HuH-7.5 (cell line): ENCODE measurements around the gene RAB25.
"Not testable (repeated sequence)": the region's sequence is repeated elsewhere in the genome, so short reads cannot be mapped to it uniquely, and the experiment has no call there.

ENCODE experiments used
- DNase-seq: peaks from one replicate; pipeline ENCODE4 v3.0.0; 2011; ENCODE audit warnings: low spot score

Gene RAB25

DNA sequence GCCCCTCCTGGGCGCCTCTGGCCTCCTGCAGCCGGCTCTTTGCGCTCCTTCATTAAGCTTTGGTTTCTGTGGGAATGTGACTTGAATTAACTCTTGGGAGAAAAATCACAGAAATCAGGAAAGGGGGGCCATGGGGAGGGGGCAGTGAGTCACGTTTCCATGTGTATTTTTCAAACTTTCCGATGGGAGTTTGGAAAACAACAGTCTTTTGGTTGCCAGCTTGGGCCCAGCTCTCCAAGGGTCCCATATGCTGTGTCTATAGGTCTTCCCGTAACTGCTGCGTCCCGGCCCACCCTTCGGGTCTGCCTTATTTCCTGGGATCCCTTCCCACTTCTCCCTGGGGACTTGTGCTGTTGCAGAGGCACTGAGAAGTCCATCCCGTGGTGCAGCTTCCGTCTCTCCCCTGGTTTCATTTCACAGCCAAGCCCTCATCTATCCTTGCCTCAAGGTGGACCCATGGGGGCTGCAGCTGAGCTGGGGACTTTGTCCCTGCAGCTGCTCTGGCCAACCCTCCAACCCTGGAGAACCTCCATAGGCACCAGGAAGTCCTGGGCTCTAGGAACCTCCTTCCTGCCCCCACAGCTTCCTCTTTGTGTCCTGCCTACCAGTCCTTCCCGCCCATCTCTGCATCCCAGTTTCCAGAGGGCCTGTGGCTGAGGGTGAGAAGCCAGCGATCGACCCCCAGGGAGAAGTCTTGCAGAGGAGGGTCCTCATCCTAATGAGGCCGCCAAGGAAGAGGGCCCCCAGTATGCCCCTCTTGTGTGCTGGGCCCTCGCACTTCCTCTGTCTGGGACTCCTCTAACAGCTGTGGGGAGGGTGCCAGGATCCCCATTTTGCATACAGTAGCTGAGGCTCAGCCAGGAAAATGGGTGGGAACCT is 41.9 kb downstream of the RAB25 start:
- DNase-seq, result no peak

DNA sequence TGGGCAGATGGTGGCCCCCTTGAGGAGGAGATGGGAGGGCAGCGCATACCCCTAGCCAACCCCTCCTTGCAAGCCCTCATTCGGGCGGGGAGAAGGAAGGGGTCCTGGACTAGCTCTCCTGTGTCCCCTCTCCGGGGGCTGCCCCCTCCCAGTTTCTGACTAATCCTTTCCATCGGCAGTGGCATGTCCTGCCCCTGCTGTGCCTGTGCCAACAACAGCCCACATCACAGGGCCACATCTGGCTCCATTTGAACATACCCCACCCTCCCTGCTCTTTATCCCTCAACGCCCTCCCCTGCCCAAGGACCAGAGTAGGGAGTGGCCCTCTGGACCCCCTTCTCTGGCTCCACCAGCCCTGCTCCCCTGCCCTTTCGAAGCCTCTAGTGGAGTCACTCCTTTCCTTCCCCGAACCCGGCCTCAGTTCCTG is 42.6 kb downstream of the RAB25 start:
- DNase-seq, result no peak

GRCh38 chr1:156104065-156104810 is 43.3 kb downstream of the RAB25 start:
- DNase-seq, result no peak

- DNase-seq, result no peak
These were observed 44.2 kb downstream of the RAB25 start for GRCh38 chr1:156104861-156105832.

DNA sequence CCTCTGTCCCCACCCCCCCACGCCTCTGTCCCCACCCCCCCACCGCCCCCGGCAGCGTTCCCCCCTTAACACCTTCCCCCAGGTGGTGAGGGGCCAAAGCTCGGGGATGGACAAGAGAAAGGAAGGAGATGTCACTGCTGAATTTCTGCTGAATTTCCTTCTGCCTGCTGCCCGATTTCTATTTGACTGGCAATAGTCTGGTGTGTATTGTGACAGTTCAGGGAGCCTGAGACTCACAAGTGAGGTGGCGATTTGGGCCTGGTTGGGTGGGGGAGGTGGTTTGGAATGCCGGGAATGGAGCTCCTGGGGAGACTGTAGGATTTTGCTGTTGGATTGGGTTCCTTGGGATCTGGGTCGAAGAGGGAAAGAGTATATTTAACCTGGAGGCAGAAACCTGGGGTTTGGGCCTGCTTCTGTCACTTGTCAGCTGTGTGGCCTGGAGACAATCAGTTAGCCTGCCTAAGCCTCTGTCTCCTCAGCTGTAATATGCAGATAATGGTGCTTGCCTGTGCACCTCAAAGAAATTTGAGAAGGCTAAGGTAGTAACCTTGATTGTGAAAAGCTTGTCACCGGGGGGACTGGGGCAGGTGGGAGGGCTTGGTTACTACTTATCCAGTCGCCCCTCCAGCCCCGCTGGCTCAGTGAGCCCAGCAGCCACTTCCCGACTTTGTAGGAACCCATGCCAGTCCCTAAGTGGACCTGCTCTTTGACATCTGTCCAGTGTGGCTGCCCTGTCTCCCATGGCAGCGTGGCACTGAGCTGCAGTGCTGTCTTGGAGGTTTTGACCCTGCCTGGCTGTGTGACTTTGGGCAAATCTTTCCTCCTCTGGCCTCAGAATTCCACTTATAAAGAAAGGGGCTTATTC is 45.9 kb downstream of the RAB25 start:
- no peak for DNase-seq

GRCh38 chr1:156108057-156108456 is 47.1 kb downstream of the RAB25 start:
- no peak for DNase-seq

- no peak for DNase-seq
These were observed 47.8 kb downstream of the RAB25 start for GRCh38 chr1:156108664-156109241.

DNA sequence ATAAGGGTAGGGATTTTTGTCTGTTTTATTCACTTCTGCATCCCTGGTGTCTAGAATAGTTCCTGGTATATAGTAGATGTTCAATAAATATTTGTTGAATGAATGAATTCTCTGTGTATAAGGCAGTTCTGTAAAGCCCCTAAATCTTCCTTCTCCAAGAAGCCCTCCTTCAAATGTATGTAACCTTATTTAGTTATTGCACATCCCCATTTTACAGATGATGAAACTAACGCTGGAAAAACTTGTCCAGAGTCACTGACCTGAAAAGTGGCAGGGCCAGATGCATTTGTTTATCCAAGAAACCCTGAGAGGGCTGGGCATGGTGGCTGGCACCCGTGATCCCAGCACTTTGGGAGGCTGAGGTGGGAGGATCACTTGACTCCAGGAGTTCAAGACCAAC is 49.3 kb downstream of the RAB25 start:
- DNase-seq, result no peak

DNA sequence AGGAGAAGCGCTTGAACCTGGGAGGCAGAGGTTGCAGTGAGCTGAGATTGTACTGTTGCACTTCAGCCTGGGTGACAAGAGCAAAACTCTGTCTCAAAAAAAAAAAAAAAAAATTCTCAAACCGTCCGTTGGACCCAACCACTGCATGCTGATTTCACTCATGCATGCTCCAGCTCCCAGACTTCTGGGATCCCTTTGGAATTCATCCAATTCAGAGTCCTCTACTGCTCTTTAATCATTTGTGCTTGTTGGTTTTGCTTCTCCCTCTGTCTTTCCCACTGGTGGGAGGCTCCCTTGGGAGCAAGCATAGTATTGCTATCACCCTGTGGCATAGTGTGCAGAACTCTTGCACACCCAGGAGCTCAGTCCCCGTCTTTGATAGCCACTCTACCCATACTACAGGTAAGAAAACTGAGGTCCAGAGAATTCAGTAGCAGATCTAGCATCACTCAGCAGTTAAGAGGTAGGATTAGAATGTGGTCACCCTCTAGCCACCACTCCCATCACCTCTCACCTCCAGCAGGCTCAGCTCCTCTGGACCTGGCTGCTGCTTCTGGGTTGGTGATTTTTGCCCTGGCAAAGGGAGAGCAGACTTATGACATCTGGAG is 50.5 kb downstream of the RAB25 start:
- DNase-seq, result no peak

DNA sequence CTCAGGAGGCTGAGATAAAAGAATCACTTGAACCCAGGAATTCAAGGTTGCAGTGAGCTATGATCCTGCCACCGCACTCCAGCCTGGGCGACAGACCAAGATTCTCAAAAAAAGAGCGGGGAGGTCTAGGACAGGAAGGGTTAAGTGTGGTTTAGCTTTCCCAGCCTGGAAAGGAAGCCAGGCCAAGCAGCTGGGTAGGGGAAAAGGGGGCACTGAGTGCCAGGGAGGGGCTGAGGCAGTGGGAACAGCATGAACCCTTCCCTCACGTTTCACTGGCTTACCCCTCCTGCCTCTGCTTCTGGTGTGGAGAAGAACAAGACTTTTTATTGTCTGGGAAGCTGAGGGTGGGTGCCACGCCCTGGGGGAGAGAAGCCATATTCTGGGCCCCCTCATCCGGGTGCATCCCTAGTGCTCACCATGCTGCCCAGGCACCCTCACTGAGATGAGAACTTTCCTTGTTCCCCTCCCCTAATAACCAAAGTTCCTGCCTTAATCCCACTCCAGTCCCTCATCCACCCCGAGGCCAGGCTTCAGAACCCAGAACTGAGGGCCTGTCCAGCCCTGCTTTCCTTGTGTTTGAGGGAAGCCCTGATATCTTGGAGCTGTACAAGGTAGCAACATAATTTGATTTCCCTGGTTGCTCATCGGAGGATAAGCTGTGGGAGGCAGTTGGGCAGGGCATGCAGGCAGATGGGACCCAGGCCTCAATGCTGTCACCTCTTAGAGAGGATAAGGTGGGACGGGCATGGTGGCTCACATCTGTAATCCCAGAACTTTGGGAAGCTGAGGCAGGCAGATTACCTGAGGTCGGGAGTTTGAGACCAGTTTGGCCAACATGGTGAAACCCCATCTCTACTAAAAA is 51.5 kb downstream of the RAB25 start:
- no peak for DNase-seq

DNA sequence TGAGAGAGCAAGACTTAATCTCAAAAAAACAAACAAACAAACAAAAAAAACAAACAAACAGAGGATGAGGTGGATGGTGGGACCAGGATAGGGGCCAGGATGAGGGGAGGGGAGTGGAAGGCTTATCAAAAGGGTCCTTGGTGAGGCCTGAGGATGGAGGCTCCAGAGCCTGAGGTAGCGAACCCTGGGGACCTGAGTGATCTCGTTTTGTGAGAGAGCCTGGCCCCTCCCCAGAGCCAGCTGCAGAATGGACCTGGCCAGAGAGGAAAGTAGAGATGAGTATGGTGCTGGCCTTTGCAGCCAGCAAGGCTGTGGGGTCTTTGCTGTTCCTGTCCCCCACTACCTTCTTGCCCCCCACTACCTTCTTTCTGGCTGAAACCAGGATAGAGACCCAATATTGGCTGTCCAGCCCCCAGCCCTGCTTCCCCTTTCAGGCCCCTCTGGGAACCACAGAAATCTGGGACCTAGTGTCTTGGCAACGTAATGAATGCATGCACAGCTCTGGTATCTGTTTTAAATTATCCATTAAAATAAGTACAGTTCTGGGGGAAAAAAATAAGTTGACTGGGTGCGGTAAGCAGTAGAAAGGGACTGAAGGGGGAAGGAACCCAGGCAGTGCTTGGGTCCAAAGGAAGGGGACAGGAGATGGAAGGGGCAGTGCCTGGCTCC is 52.5 kb downstream of the RAB25 start:
- DNase-seq, result no peak

- peak; percentile 87 for DNase-seq
These were observed 53.4 kb downstream of the RAB25 start, which contains the start of gene LMNA for GRCh38 chr1:156114101-156114918. LMNA (plus strand) TSS chr1:156114711; CDS start chr1:156114919, 208 bp downstream.

DNA sequence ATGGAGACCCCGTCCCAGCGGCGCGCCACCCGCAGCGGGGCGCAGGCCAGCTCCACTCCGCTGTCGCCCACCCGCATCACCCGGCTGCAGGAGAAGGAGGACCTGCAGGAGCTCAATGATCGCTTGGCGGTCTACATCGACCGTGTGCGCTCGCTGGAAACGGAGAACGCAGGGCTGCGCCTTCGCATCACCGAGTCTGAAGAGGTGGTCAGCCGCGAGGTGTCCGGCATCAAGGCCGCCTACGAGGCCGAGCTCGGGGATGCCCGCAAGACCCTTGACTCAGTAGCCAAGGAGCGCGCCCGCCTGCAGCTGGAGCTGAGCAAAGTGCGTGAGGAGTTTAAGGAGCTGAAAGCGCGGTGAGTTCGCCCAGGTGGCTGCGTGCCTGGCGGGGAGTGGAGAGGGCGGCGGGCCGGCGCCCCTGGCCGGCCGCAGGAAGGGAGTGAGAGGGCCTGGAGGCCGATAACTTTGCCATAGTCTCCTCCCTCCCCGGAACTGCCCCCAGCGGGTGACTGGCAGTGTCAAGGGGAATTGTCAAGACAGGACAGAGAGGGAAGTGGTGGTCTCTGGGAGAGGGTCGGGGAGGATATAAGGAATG is 54.1 kb downstream of the RAB25 start:
- peak; percentile 76 for DNase-seq

DNA sequence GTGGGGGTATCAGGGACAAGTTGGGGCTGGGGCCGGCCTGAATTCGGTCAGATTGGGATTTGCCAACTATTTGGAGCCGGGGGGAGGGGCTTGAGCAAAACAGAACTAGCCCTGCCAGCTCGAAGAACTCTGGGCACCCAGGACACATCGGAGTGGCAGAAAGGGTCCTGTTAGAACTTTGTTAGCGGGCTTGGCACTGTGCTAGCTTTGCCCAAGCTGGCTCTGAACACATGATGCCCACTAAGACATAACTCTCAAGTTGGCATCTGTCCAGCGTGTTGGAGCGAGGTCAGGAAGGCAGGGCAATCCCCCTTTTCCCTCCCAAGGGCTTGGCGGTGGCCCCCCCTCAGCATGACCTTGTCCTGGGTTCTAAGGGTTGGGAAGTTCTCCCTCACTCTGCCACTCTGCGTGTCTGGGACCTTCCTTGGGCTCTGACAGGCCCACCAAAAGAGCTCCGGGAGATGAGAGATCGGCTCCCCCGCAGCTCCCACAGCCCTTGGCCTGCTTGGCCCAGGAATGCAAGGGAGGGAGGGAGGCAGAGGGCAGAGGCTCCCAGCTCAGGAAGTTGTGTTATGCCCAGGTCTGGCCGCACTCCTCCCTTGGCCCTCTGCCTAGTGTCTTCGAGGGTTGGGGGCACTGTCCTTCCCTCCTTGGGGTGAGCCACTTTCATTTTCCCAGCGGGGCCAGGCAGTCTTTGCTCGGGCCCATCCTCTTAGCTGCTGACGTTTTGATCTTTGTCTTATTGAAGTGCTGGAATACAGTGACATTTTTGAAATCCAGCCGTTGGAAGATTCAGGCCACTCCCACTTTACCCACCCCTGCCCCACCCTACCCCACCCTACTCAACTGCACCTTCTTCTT is 54.8 kb downstream of the RAB25 start:
- peak; percentile 79 for DNase-seq

DNA sequence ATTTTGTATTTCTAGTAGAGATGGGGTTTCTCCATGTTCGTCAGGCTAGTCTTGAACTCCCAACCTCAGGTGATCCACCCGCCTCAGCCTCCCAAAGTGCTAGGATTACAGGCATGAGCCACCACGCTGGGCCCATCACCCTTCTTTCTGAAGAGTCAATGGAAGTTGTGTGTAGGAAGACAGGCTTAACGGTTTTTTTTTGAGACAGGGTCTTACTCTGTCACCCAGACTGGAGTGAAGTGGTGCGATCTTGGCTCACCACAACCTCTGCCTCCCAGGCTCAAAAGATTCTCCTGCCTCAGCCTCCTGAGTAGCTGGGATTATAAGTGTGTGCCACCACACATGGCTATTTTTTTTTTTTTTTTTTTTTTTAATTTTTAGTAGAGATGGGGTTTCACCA is 55.8 kb downstream of the RAB25 start:
- not testable (repeated sequence) for DNase-seq

- no peak for DNase-seq
These were observed 56.6 kb downstream of the RAB25 start for GRCh38 chr1:156117414-156118176.
